ENCODE results near the gene TBC1D32.

GRCh38 chr6:121333196-121333595 is 1.1 kb downstream of the TBC1D32 start:
- TF ChIP-seq CTCF (IDR thresholded peaks at IDR 0.05; ENCODE audit: low read length) (no peak), EZH2 (IDR thresholded peaks at IDR 0.05; ENCODE audit: borderline replicate concordance, low read length) (no peak)

All from OCI-LY1 (cell line).